CMK (cell line): ENCODE measurements around the gene WFDC10A.
"Not testable (repeated sequence)": the region's sequence is repeated elsewhere in the genome, so short reads cannot be mapped to it uniquely, and the experiment has no call there.

Source experiments
- DNase-seq: peaks from one replicate; pipeline ENCODE4 v3.0.0-alpha.2; 2010; ENCODE audit warnings: low read depth

WFDC10A gene

GRCh38 chr20:45629496-45630100, at the start of gene WFDC10A:
WFDC10A (plus strand) TSS chr20:45629739; CDS start chr20:45629814, 75 bp downstream.
- DNase-seq, result peak; percentile 66

GRCh38 chr20:45581702-45582101, 47.8 kb upstream of the WFDC10A start:
- no peak for DNase-seq

GRCh38 chr20:45583502-45583901, 46.0 kb upstream of the WFDC10A start:
- DNase-seq, result no peak

- not testable (repeated sequence) for DNase-seq
Measured at GRCh38 chr20:45584294-45584693, 45.2 kb upstream of the WFDC10A start.

GRCh38 chr20:45585986-45586385, 43.6 kb upstream of the WFDC10A start:
- not testable (repeated sequence) for DNase-seq

GRCh38 chr20:45588800-45589199, 40.7 kb upstream of the WFDC10A start:
- DNase-seq, result no peak

- no peak for DNase-seq
Measured at GRCh38 chr20:45589725-45590124, 39.8 kb upstream of the WFDC10A start.

GRCh38 chr20:45592574-45593189, 36.9 kb upstream of the WFDC10A start:
- peak; percentile 5 for DNase-seq

GRCh38 chr20:45593498-45593897, 36.0 kb upstream of the WFDC10A start:
- DNase-seq, result no peak

GRCh38 chr20:45595235-45595634, 34.3 kb upstream of the WFDC10A start:
- no peak for DNase-seq

GRCh38 chr20:45607810-45608209, 21.7 kb upstream of the WFDC10A start:
- no peak for DNase-seq

- DNase-seq, result no peak
Measured at GRCh38 chr20:45611054-45611453, 18.5 kb upstream of the WFDC10A start.

- DNase-seq, result no peak
Measured at GRCh38 chr20:45612314-45612713, 17.2 kb upstream of the WFDC10A start.

GRCh38 chr20:45617591-45617990, 11.9 kb upstream of the WFDC10A start:
- DNase-seq, result no peak

- DNase-seq, result no peak
Measured at GRCh38 chr20:45621593-45621992, 7.9 kb upstream of the WFDC10A start.

GRCh38 chr20:45626540-45626939, 3.0 kb upstream of the WFDC10A start:
- DNase-seq, result no peak

- no peak for DNase-seq
Measured at GRCh38 chr20:45630371-45630770, 832 bp downstream of the WFDC10A start.

- no peak for DNase-seq
Measured at GRCh38 chr20:45631184-45631583, 1.6 kb downstream of the WFDC10A start, which contains the start of gene WFDC9. WFDC9 (minus strand) TSS chr20:45631284; CDS start chr20:45610181, 21,103 bp downstream.

GRCh38 chr20:45636513-45636912, 7.0 kb downstream of the WFDC10A start:
- DNase-seq, result no peak

GRCh38 chr20:45639687-45640086, 10.1 kb downstream of the WFDC10A start:
- DNase-seq, result no peak

- not testable (repeated sequence) for DNase-seq
Measured at GRCh38 chr20:45641076-45641475, 11.5 kb downstream of the WFDC10A start.

GRCh38 chr20:45645869-45646268, 16.3 kb downstream of the WFDC10A start:
- not testable (repeated sequence) for DNase-seq

- no peak for DNase-seq
Measured at GRCh38 chr20:45646875-45647274, 17.3 kb downstream of the WFDC10A start.
